BJ (cell line): ENCODE data around the gene HSPA13. TPM values are rescaled to one million over a fixed set of nuclear protein-coding genes. Genes with fewer than 3 reads are reported as not detected.

Source experiments
- CTCF ChIA-PET: fragments of 350-600 bp; formaldehyde crosslinking; extraction: SDS; loops from one replicate; lab custom pipeline; 2021; ENCODE audit warnings: antibody characterized with exemption, inconsistent platforms; lab: Yijun Ruan, JAX
- POLR2A ChIA-PET: fragments of 300-600 bp; sonication (Branson Sonifier 250); formaldehyde crosslinking; extraction: SDS; loops from one replicate; lab custom pipeline; 2021; ENCODE audit warnings: antibody characterized with exemption; lab: Charles Lee
- DNase-seq: peaks from one replicate; pipeline ENCODE4 v3.0.0-alpha.2; 2011; ENCODE audit warnings: low read depth
- H3K27me3 ChIP-seq: 2 replicates; pipeline ENCODE4 v1.6.0; 2011; ENCODE audit warnings: low read length; ENCODE audit not compliant: control insufficient read depth, insufficient read depth
- H3K36me3 ChIP-seq: 2 replicates; pipeline ENCODE4 v1.5.1; 2011; ENCODE audit warnings: low read length; ENCODE audit not compliant: control insufficient read depth, insufficient read depth
- H3K4me3 ChIP-seq: 2 replicates; pipeline ENCODE4 v1.5.1; 2011; ENCODE audit warnings: low read depth, mild to moderate bottlenecking, control low read depth, low read length
- polyA minus RNA-seq: library from RNA; depleted of rRNA, polyadenylated mRNA; stranded (reverse); fragments of >200 nt; gene quantifications from 2 replicates; pipeline ENCODE4 v1.2.3, GENCODE V29; 2011; rRNA and poly(A)+ RNA removed
- polyA plus RNA-seq: library from polyadenylated mRNA; depleted of rRNA; stranded (reverse); fragments of >200 nt; gene quantifications from 2 replicates; pipeline ENCODE4 v1.2.3, GENCODE V29; 2011; rRNA removed
- TF ChIP-seq, protein P1 (sequence below): IDR thresholded peaks from 2 replicates; pipeline ENCODE4 v1.5.1; 2011; ENCODE audit warnings: low read depth, mild to moderate bottlenecking, control low read depth, inconsistent platforms, low read length, moderate library complexity; ENCODE audit not compliant: insufficient read depth

HSPA13 gene
- polyA plus RNA-seq = 15.2 and 40.4 TPM in 2 replicates
- 11.1 and 13.4 TPM in 2 replicates for polyA minus RNA-seq

DNA sequence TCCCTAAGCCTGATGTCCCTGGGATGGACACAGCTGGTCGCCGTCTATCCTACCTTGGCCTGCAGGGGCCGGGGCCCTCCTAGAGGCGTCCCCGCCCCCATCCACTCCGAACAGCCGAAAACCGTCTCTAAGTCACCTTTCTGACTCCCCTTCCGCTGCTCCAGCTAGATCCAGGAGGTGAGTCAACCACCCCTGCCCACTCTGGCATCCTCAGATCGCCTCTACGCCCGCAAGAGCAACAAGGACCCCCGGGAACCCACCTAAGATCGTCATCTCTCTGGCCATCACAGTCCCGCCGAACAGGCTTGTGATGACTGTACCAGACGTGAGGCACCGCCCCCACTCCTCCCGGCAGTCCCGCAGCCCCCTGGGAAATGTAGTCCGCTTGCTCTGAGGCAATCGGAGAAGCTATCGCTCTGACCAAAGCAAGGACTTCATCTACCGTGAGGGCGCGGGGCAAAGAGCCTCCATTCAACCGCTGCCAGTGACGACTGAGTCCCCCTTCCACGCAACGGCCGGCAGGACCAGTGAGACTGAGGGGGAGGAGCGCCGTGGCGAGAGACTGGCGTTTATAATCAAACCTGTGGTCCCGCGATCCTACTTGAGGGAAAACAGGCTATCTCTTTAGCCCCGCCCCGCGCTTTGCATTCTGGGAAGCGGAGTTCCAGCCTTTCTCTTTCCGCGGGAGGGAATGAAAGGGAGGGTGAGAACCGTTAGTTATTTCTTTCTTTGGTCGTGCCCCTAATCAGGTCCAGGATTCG is at the start of gene HSPA13:
Gene HSPA13 (minus strand): TSS at position 312 of the 761 bp plus-strand sequence. CDS start 27 bp downstream, at position 285.
- peaks cover 2% of the 10 kb centered on the region for H3K36me3 ChIP-seq
- TF ChIP-seq, protein P1, sequence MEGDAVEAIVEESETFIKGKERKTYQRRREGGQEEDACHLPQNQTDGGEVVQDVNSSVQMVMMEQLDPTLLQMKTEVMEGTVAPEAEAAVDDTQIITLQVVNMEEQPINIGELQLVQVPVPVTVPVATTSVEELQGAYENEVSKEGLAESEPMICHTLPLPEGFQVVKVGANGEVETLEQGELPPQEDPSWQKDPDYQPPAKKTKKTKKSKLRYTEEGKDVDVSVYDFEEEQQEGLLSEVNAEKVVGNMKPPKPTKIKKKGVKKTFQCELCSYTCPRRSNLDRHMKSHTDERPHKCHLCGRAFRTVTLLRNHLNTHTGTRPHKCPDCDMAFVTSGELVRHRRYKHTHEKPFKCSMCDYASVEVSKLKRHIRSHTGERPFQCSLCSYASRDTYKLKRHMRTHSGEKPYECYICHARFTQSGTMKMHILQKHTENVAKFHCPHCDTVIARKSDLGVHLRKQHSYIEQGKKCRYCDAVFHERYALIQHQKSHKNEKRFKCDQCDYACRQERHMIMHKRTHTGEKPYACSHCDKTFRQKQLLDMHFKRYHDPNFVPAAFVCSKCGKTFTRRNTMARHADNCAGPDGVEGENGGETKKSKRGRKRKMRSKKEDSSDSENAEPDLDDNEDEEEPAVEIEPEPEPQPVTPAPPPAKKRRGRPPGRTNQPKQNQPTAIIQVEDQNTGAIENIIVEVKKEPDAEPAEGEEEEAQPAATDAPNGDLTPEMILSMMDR = peak; percentile 10; the same call in 1 of the 2 replicates
- H3K27me3 ChIP-seq = no peaks in the 10 kb centered on the region
- peak within 1 kb of the TSS; percentile 84 for H3K4me3 ChIP-seq
- POLR2A ChIA-PET = no interaction called here
- DNase-seq = peak; percentile 99
- CTCF ChIA-PET = interaction anchor here (1.1 kb wide), 1 partner anchor 1221 kb away, joined by 4 read pairs; no protein-coding TSS in a partner anchor

- H3K27me3 ChIP-seq = no peaks in the 10 kb centered on the region
- ChIA-PET CTCF (no interaction called here), POLR2A (no interaction called here)
- H3K36me3 ChIP-seq = no peaks in the 10 kb centered on the region
- DNase-seq = no peak
- TF ChIP-seq, protein P1 = no peak
- H3K4me3 ChIP-seq = no peak overlapping the region
Observed at GRCh38 chr21:14418920-14419319, 36.0 kb upstream of the HSPA13 start.

DNA sequence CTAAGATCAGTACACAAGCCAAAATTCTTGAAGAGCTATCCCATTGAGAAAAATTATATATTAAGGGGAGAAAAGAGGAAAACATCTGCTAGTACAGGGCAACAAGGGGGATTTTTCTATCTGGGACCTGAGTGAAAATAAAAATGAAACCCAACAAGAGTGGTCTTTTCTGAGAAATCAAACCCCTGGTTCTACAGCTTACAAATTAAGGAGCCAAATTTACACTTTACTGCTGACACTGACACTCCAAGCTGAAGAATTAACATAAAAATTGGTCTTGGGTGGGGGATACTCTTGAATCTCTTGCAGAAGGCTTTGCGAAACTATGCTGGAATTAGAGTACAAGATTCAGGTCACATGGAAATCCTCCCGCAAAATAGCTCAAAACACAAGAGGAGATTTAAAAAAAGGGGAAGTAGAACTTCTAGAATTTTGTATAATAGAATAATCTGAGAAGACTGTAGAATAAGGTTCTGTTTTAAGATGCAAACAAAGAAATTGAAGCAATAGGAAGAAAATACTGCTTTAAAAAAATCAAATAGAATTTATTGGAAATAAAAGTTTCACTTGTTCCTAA is 32.1 kb upstream of the HSPA13 start:
- Histone ChIP-seq H3K36me3 (no peaks in the 10 kb centered on the region), H3K4me3 (no peak overlapping the region), H3K27me3 (no peaks in the 10 kb centered on the region)
- ChIA-PET CTCF (no interaction called here), POLR2A (no interaction called here)
- TF ChIP-seq, protein P1 = no peak
- no peak for DNase-seq

GRCh38 chr21:14405962-14406361 is 23.0 kb upstream of the HSPA13 start:
- TF ChIP-seq, protein P1 = no peak
- CTCF ChIA-PET = interaction anchor here (0.6 to 1.5 kb wide), 2 partner anchors 1077 to 1187 kb away, joined by 3 to 4 read pairs; no protein-coding TSS in a partner anchor
- no peaks in the 10 kb centered on the region for H3K27me3 ChIP-seq
- H3K4me3 ChIP-seq = no peak overlapping the region
- no peak for DNase-seq
- no peaks in the 10 kb centered on the region for H3K36me3 ChIP-seq
- POLR2A ChIA-PET = no interaction called here

- ChIA-PET CTCF (interaction anchor here (1.5 kb wide), 1 partner anchor 1077 kb away, joined by 4 read pairs; no protein-coding TSS in a partner anchor), POLR2A (no interaction called here)
- no peak for DNase-seq
- TF ChIP-seq, protein P1 = no peak
- no peaks in the 10 kb centered on the region for H3K36me3 ChIP-seq
- no peaks in the 10 kb centered on the region for H3K27me3 ChIP-seq
- H3K4me3 ChIP-seq = no peak overlapping the region
Observed at GRCh38 chr21:14405225-14405624, 22.3 kb upstream of the HSPA13 start.
